ENCODE results near the gene DAB2IP. TPM values are rescaled to one million over a fixed set of nuclear protein-coding genes. Genes with fewer than 3 reads are reported as not detected.
"Not testable (repeated sequence)": the region's sequence is repeated elsewhere in the genome, so short reads cannot be mapped to it uniquely, and the experiment has no call there.

The DAB2IP gene
- total RNA-seq, 2 experiments from 2014 or later: 0.06 TPM; not detected in 1

GRCh38 chr9:121643473-121643872 lies 8.0 kb upstream of the DAB2IP start:
- Histone ChIP-seq H3K9me3 (ENCODE audit: control insufficient read depth in 1 of 2, insufficient read depth in 1 of 2, low read length in 2 of 2) (peaks cover 0 to 10% of the 10 kb centered on the region in 2 experiments), H3K27me3 (ENCODE audit: control insufficient read depth in 1 of 2, insufficient read depth in 2 of 2, low read length in 2 of 2) (peaks cover 3% of the 10 kb centered on the region in 2 experiments), H3K27ac (ENCODE audit: low read depth in 1 of 2, low read length in 2 of 2) (no peak overlapping the region), H3K4me1 (ENCODE audit: insufficient read depth, low read length) (no peaks in the 10 kb centered on the region), H3K4me3 (ENCODE audit: low read length) (no peak overlapping the region), H3K36me3 (ENCODE audit: insufficient read depth, low read length) (no peaks in the 10 kb centered on the region)
- DNase-seq (no peak), ATAC-seq (ENCODE audit: poor library complexity) (no peak)
- CTCF ChIA-PET: no interaction called here
- intact Hi-C loops (cut with DNase I, micrococcal nuclease): no loop called here
- H3K27ac Mint-ChIP-seq: no peak overlapping the region
- no peak overlapping the region for H3K4me3 Mint-ChIP-seq
- POLR2A ChIA-PET: no interaction called here
- peaks cover 4% of the 10 kb centered on the region for H3K27me3 Mint-ChIP-seq
- TF ChIP-seq CTCF (IDR thresholded peaks at IDR 0.05): no peak
- H3K36me3 Mint-ChIP-seq (ENCODE audit: low read depth): no peaks in the 10 kb centered on the region
- H3K4me1 Mint-ChIP-seq (ENCODE audit: low read depth): no peaks in the 10 kb centered on the region
- H3K9me3 Mint-ChIP-seq: no peaks in the 10 kb centered on the region

GRCh38 chr9:121644040-121644439 lies 7.4 kb upstream of the DAB2IP start:
- H3K27me3 ChIP-seq (ENCODE audit: control insufficient read depth in 1 of 2, insufficient read depth in 2 of 2, low read length in 2 of 2); H3K4me1 Mint-ChIP-seq (ENCODE audit: low read depth); intact Hi-C loops (cut with DNase I, micrococcal nuclease); CTCF ChIA-PET; H3K27ac ChIP-seq (ENCODE audit: low read depth in 1 of 2, low read length in 2 of 2); H3K27ac Mint-ChIP-seq; POLR2A ChIA-PET; H3K9me3 Mint-ChIP-seq; DNase-seq; H3K27me3 Mint-ChIP-seq; H3K4me3 ChIP-seq (ENCODE audit: low read length); H3K36me3 Mint-ChIP-seq (ENCODE audit: low read depth); ATAC-seq (ENCODE audit: poor library complexity); H3K4me3 Mint-ChIP-seq; H3K36me3 ChIP-seq (ENCODE audit: insufficient read depth, low read length); H3K4me1 ChIP-seq (ENCODE audit: insufficient read depth, low read length): not testable (repeated sequence)
- peaks cover 0 to 10% of the 10 kb centered on the region in 2 experiments for H3K9me3 ChIP-seq (ENCODE audit: control insufficient read depth in 1 of 2, insufficient read depth in 1 of 2, low read length in 2 of 2)

GRCh38 chr9:121645003-121645402 lies 6.4 kb upstream of the DAB2IP start:
- Histone ChIP-seq H3K4me1 (ENCODE audit: insufficient read depth, low read length) (no peaks in the 10 kb centered on the region), H3K36me3 (ENCODE audit: insufficient read depth, low read length) (no peaks in the 10 kb centered on the region), H3K9me3 (ENCODE audit: control insufficient read depth in 1 of 2, insufficient read depth in 1 of 2, low read length in 2 of 2) (peaks cover 0 to 4% of the 10 kb centered on the region in 2 experiments), H3K27ac (ENCODE audit: low read depth in 1 of 2, low read length in 2 of 2) (no peak overlapping the region), H3K27me3 (ENCODE audit: control insufficient read depth in 1 of 2, insufficient read depth in 2 of 2, low read length in 2 of 2) (peaks cover 8 to 16% of the 10 kb centered on the region in 2 experiments), H3K4me3 (ENCODE audit: low read length) (no peak overlapping the region)
- Mint-ChIP-seq H3K27ac (no peak overlapping the region), H3K4me1 (ENCODE audit: low read depth) (no peaks in the 10 kb centered on the region), H3K36me3 (ENCODE audit: low read depth) (no peaks in the 10 kb centered on the region), H3K9me3 (no peaks in the 10 kb centered on the region), H3K27me3 (peaks cover 15% of the 10 kb centered on the region), H3K4me3 (no peak overlapping the region)
- ChIA-PET POLR2A (no interaction called here), CTCF (no interaction called here)
- ATAC-seq (ENCODE audit: poor library complexity): no peak
- intact Hi-C loops (cut with DNase I, micrococcal nuclease): no loop called here
- DNase-seq: no peak
- no peak for TF ChIP-seq CTCF (IDR thresholded peaks at IDR 0.05)

Data from CD4-positive, alpha-beta T cell (primary cell).